ENCODE measurements around the gene CHD5. TPM values are rescaled to one million over a fixed set of nuclear protein-coding genes. Genes with fewer than 3 reads are reported as not detected.

Gene CHD5
- total RNA-seq, 1 experiment from 2014 or later: 1.6 TPM

- Histone ChIP-seq H3K56ac (ENCODE audit: insufficient read length, low read depth, low read length) (no peak overlapping the region), H3K23me2 (ENCODE audit: insufficient read length, low read depth, low read length, poor library complexity, severe bottlenecking) (no peaks in the 10 kb centered on the region), H4K20me1 (ENCODE audit: control insufficient read depth, insufficient read depth, insufficient read length) (no peaks in the 10 kb centered on the region), H3K9me3 (ENCODE audit: control insufficient read depth, low read depth, low read length) (no peaks in the 10 kb centered on the region), H3K79me1 (ENCODE audit: insufficient read depth, low read depth, low read length, poor library complexity, severe bottlenecking) (no peaks in the 10 kb centered on the region), H2BK5ac (ENCODE audit: insufficient read length, low read length) (no peak overlapping the region), H3K14ac (ENCODE audit: insufficient read depth, low read length) (no peak overlapping the region), H3K27me3 (ENCODE audit: insufficient read depth, low read length) (peaks cover 14% of the 10 kb centered on the region; the same call in 1 of the 2 replicates), H4K5ac (ENCODE audit: insufficient read length, low read depth, low read length) (no peak overlapping the region), H2BK120ac (ENCODE audit: low read depth, low read length, poor library complexity, severe bottlenecking) (no peak overlapping the region), H3K79me2 (ENCODE audit: insufficient read depth, low read length) (no peaks in the 10 kb centered on the region), H2AK5ac (ENCODE audit: insufficient read length, low read length) (no peak overlapping the region), H4K8ac (replicated peaks; ENCODE audit: insufficient read length, low read depth, low read length) (no peak overlapping the region), H2BK20ac (ENCODE audit: low read depth, low read length, poor library complexity, severe bottlenecking) (no peak overlapping the region), H3K9ac (ENCODE audit: extremely low read depth, insufficient read length, low read length) (no peak overlapping the region), H3K4ac (ENCODE audit: low read depth, low read length) (no peak overlapping the region), H3T11ph (ENCODE audit: low read length) (no peak overlapping the region), H3K18ac (ENCODE audit: insufficient read length, low read depth, low read length) (no peak overlapping the region), H3K4me2 (ENCODE audit: insufficient read depth, insufficient read length, low read length) (no peak overlapping the region), H3K4me1 (ENCODE audit: insufficient read depth, low read length) (no peaks in the 10 kb centered on the region), H4K91ac (ENCODE audit: insufficient read length, low read depth, low read length) (no peak overlapping the region), H2BK15ac (ENCODE audit: low read depth, low read length) (no peak overlapping the region), H3K27ac (ENCODE audit: insufficient read length, low read depth, low read length) (no peak overlapping the region), H3K23ac (ENCODE audit: insufficient read length, low read depth, low read length) (no peak overlapping the region), H2AFZ (ENCODE audit: low read length) (no peak overlapping the region), H2BK12ac (ENCODE audit: insufficient read length, low read depth, low read length) (no peak overlapping the region)
- H3K27me3 Mint-ChIP-seq (ENCODE audit: low read depth): peaks cover under 1% of the 10 kb centered on the region; the same call in 1 of the 2 replicates
- no peak for TF ChIP-seq CTCF (conservative IDR thresholded peaks at IDR 0.05)
- no peaks in the 10 kb centered on the region for H3K9me3 Mint-ChIP-seq
- H3K27ac Mint-ChIP-seq: no peak overlapping the region
- no peak for DNase-seq
- WGBS (ENCODE audit: extremely low coverage, insufficient read length, low lambda C conversion rate): 100% methylated on average over 4 of the region's 5 CpGs
- no peak overlapping the region for H3K4me3 Mint-ChIP-seq
- no peaks in the 10 kb centered on the region for H3K36me3 Mint-ChIP-seq (ENCODE audit: insufficient read depth in 1 of 3, low read depth in 3 of 3)
- H3K4me1 Mint-ChIP-seq: peaks cover 3 to 5% of the 10 kb centered on the region in 2 experiments; a peak in 2 of 4 replicates
Measured at GRCh38 chr1:6174621-6175410, 5.3 kb downstream of the CHD5 start.
